Esophagus squamous epithelium (tissue), 5 donors: Measurements from ENCODE around the gene TCOF1. TPM values are rescaled to one million over a fixed set of nuclear protein-coding genes. Genes with fewer than 3 reads are reported as not detected.

Experiments used
- DNase-seq: peaks from one replicate; lab custom pipeline; 2025; lab: John Stamatoyannopoulos, UW
- H3K27ac ChIP-seq, 4 donors: fragments of 200-600 bp; sonication (generic); one replicate each; pipeline ENCODE4 v1.5.1; 2016 to 2019; ENCODE audit warnings: mild to moderate bottlenecking in 1 of 4
- H3K27me3 ChIP-seq, 4 donors: fragments of 200-600 bp; sonication (generic); 1 replicate in 3 of 4; 2 replicates in 1 of 4; pipeline versions ENCODE4 v1.5.1 to v1.6.0; 2017 to 2021; ENCODE audit warnings: antibody characterized with exemption in 1 of 4
- H3K36me3 ChIP-seq, 3 donors: fragments of 200-600 bp; sonication (generic); one replicate each; pipeline ENCODE4 v1.5.1; 2016 to 2019
- H3K4me1 ChIP-seq, 3 donors: fragments of 200-600 bp; sonication (generic); one replicate each; pipeline ENCODE4 v1.5.1; 2017 to 2019
- H3K4me3 ChIP-seq, 4 donors: fragments of 200-600 bp; sonication (generic); 1 replicate in 3 of 4; 2 replicates in 1 of 4; pipeline ENCODE4 v1.5.1; 2016 to 2019; ENCODE audit warnings: mild to moderate bottlenecking in 2 of 4, moderate library complexity in 1 of 4
- H3K9me3 ChIP-seq, 3 donors: fragments of 200-600 bp; sonication (generic); one replicate each; pipeline ENCODE4 v1.5.1; 2016 to 2019
- POLR2A ChIP-seq, 4 donors: fragments of 450-650 bp; IDR thresholded peaks; one replicate each; pipeline ENCODE4 v1.6.1; 2017; ENCODE audit warnings: antibody characterized with exemption in 4 of 4, mild to moderate bottlenecking in 4 of 4, moderate library complexity in 3 of 4
- WGBS, 2 donors: methylation state at CpG; one replicate each; pipeline ENCODE4 v1.1.5; 2018; 5-methylcytosine and 5-hydroxymethylcytosine counted together
- intact Hi-C: fragments of 100-400 bp; cut with DNase I; formaldehyde crosslinking; loops from one replicate; pipeline ENCODE4 v1.15.0; 2022
- total RNA-seq, 4 donors: library from RNA; depleted of rRNA; stranded (reverse); fragments of >200 nt; gene quantifications; one replicate each; pipeline ENCODE4 v1.1.0, GENCODE V29; 2016
- TF ChIP-seq, protein P1 (sequence below), 6 experiments: fragments of 450-650 bp in 4 of 6; fragments of 200-600 bp in 2 of 6; sonication (generic) in 2 of 6; IDR thresholded peaks; one replicate each; pipeline ENCODE4 v1.5.1; 2016 to 2019; ENCODE audit warnings: antibody characterized with exemption in 6 of 6, mild to moderate bottlenecking in 4 of 6, moderate library complexity in 4 of 6
- donor health status: DM: yes; HTN: yes; CAD: no.

The TCOF1 gene
- total RNA-seq, 4 donors from 2014 or later = 18.2 to 41.4 (median 24.8) TPM

DNA sequence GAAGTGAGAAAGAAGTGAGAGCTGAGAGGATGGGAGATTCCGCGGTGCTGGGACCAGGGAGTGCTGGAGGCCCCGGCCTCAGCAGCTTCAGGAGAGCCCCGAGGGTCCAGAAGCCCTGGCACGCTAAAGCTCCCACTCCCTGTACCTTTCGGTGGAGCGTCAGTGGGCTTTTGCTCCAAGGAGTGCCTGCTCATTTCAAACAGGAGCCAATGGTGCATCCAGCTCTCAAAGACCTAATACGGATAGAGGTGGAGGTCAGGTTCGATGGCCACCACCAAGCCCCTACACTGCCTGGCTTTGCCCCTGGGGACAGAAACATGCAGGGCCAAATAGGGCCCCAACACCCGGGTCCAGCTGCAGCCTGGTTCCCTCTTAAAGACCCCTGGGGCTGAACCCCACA, 47.0 kb downstream of the TCOF1 start:
- Histone ChIP-seq H3K27me3 (no peaks in the 10 kb centered on the region), H3K36me3 (peaks cover 18 to 77% (median 31%) of the 10 kb centered on the region in 3 donors), H3K9me3 (no peaks in the 10 kb centered on the region), H3K4me3 (no peak overlapping the region), H3K27ac (peak overlapping the region in 1 of 4 donors; percentile 5), H3K4me1 (peaks cover 6 to 30% (median 22%) of the 10 kb centered on the region in 3 donors)
- WGBS, 2 donors = 83% methylated on average over 8 of the region's 10 CpGs
- TF ChIP-seq, protein P1, sequence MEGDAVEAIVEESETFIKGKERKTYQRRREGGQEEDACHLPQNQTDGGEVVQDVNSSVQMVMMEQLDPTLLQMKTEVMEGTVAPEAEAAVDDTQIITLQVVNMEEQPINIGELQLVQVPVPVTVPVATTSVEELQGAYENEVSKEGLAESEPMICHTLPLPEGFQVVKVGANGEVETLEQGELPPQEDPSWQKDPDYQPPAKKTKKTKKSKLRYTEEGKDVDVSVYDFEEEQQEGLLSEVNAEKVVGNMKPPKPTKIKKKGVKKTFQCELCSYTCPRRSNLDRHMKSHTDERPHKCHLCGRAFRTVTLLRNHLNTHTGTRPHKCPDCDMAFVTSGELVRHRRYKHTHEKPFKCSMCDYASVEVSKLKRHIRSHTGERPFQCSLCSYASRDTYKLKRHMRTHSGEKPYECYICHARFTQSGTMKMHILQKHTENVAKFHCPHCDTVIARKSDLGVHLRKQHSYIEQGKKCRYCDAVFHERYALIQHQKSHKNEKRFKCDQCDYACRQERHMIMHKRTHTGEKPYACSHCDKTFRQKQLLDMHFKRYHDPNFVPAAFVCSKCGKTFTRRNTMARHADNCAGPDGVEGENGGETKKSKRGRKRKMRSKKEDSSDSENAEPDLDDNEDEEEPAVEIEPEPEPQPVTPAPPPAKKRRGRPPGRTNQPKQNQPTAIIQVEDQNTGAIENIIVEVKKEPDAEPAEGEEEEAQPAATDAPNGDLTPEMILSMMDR (IDR thresholded peaks at IDR 0.05) = no peak
- TF ChIP-seq POLR2A (IDR thresholded peaks at IDR 0.05) = no peak
- no peak for DNase-seq
- intact Hi-C loops = no loop called here

DNA sequence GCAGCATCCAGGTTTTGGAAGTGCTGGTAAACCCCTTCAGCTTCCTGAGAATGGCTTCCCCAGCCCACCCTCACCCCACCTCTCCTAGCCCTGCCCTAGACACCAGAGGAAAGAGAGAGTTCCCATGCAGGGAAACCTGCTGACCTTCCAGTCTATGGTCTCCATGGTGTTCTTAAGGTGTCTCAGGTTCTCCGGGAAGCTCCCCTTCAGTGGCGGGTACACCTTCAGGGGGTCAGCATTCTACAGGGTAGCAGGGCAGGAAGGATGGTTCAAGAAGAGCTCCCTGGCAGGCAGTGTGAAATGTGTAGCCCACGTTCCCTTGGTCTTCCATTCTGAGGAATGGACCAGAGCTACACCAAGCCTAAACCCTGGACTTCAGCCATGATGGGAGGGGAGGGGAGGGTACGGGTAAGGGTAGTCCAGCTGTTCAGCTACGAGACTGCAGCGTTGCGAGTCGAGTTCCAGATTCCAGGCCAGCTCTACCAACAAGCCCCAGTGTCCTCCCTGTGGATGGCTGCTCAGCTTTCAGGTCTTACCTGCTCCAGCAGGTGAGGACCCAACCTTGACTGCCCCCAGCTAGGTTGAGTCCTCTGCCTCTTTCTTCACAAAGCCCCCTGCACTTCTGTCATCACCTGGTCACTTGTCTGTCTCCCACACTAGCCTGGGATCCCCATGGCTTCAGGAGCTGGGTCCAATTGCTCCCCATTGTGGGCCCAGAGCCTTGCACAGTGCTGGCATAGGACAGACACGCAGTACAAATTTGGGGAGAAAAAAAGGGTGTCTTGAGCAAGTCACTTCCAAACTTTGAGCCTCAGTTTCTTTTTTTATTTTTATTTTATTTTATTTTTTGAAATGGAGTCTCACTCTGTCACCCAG, 47.7 kb downstream of the TCOF1 start:
- DNase-seq = no peak
- WGBS, 2 donors = 61 to 68% methylated on average over 6 of the region's 9 CpGs
- H3K4me3 ChIP-seq = no peak overlapping the region
- H3K27ac ChIP-seq = peak overlapping the region in 1 of 4 donors; percentile 5
- H3K36me3 ChIP-seq = peaks cover 14 to 71% (median 25%) of the 10 kb centered on the region in 3 donors
- H3K9me3 ChIP-seq = no peaks in the 10 kb centered on the region
- TF ChIP-seq POLR2A (IDR thresholded peaks at IDR 0.05) = no peak
- TF ChIP-seq, protein P1 (IDR thresholded peaks at IDR 0.05) = no peak
- intact Hi-C loops = no loop called here
- H3K4me1 ChIP-seq = peaks cover 9 to 35% (median 27%) of the 10 kb centered on the region in 3 donors
- no peaks in the 10 kb centered on the region for H3K27me3 ChIP-seq

DNA sequence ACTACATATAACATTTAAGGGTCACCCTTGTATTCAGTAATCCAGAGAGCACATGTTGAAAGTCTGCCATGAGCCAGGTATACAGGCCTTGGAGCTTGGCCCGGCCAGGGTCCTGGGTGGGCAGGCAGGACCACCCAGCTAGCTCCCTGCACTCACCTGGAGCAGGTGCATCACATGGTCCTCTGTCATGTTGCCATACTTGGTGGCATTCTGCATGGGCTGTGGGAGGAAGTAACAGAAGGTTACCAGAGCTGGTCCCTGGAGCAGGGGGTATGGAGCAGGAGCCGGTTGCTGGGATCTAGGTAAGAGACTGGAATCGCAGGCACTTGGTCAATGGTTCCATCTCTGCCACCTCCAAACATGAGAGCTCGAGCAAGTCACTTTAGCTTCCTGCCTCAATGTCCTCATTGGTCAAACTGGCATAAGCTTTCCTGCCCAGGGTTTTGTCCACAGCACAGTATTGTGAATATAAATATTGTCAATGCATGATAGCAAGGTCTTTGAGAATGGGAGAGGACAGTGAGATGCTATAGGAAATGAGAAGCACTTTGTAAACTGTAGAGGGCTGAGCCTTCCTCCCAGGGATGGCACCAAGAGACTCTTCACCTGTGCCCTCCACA, 48.7 kb downstream of the TCOF1 start:
- H3K27me3 ChIP-seq = no peaks in the 10 kb centered on the region
- peaks cover 12 to 46% (median 31%) of the 10 kb centered on the region in 3 donors for H3K4me1 ChIP-seq
- peak overlapping the region in 1 of 4 donors; percentile 37 for H3K27ac ChIP-seq
- H3K36me3 ChIP-seq = peaks cover 14 to 60% (median 19%) of the 10 kb centered on the region in 3 donors
- no peak for DNase-seq
- H3K9me3 ChIP-seq = no peaks in the 10 kb centered on the region
- TF ChIP-seq, protein P1 (IDR thresholded peaks at IDR 0.05) = no peak
- TF ChIP-seq POLR2A (IDR thresholded peaks at IDR 0.05) = no peak
- H3K4me3 ChIP-seq = no peak overlapping the region
- intact Hi-C loops = no loop called here
- WGBS, 2 donors = 87 to 91% methylated on average over 3 to 4 of the region's 4 CpGs

DNA sequence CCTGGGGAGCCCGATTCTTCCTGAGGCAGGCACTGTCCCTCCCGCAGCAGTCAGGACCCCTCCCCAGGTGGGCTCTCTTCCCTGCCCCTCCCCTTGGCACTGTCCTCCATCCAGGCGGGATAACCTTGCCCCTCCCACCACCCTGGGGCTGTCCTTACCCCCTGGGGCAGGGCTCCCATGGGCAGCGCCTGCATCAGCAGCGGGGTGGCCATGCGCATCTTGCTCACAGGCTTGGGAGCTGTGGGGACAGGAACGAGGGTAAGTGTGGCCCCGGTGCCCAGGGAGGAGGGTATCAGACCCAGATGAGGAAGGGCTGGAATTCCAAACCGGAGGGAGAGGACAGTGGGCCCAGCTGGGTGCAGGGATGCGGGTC, 49.2 kb downstream of the TCOF1 start:
- intact Hi-C loops = no loop called here
- Histone ChIP-seq H3K36me3 (peaks cover 14 to 55% (median 19%) of the 10 kb centered on the region in 3 donors), H3K4me1 (peaks cover 12 to 51% (median 33%) of the 10 kb centered on the region in 3 donors), H3K4me3 (no peak overlapping the region), H3K9me3 (no peaks in the 10 kb centered on the region), H3K27me3 (no peaks in the 10 kb centered on the region), H3K27ac (peak overlapping the region in 1 of 4 donors; percentile 37)
- DNase-seq = no peak
- TF ChIP-seq POLR2A (IDR thresholded peaks at IDR 0.05) = no peak
- TF ChIP-seq, protein P1 (IDR thresholded peaks at IDR 0.05) = no peak
- WGBS, 2 donors = 73 to 93% methylated on average over 3 to 8 of the region's 10 CpGs
